Effector memory CD4-positive, alpha-beta T cell (primary cell): ENCODE results near the gene ANKZF1.

Experiments used
- DNase-seq, 3 donors: peaks; one replicate each; pipeline ENCODE4 v3.0.0-alpha.2; 2020
- H3K27ac ChIP-seq: 2 replicates; pipeline ENCODE4 v1.7.0; 2013; ENCODE audit warnings: mild to moderate bottlenecking, low read length, moderate library complexity; ENCODE audit not compliant: insufficient read depth, poor library complexity, severe bottlenecking
- H3K27me3 ChIP-seq: replicated peaks from 2 replicates; pipeline ENCODE4 v1.7.0; 2013; ENCODE audit warnings: mild to moderate bottlenecking, low read length; ENCODE audit not compliant: insufficient read depth, control insufficient read depth, poor library complexity, severe bottlenecking
- H3K36me3 ChIP-seq: 2 replicates; pipeline ENCODE4 v1.7.0; 2013; ENCODE audit warnings: mild to moderate bottlenecking, low read length, moderate library complexity; ENCODE audit not compliant: control insufficient read depth, insufficient read depth
- H3K4me1 ChIP-seq: 2 replicates; pipeline ENCODE4 v1.7.0; 2013; ENCODE audit warnings: low read length, mild to moderate bottlenecking; ENCODE audit not compliant: control insufficient read depth, insufficient read depth, poor library complexity, severe bottlenecking
- H3K4me3 ChIP-seq: 2 replicates; pipeline ENCODE4 v1.7.0; 2013; ENCODE audit warnings: low read length, low read depth, mild to moderate bottlenecking; ENCODE audit not compliant: insufficient read depth, poor library complexity, severe bottlenecking
- H3K9me3 ChIP-seq: 2 replicates; pipeline ENCODE4 v1.7.0; 2013; ENCODE audit warnings: mild to moderate bottlenecking, low read length, moderate library complexity; ENCODE audit not compliant: control insufficient read depth

ANKZF1 gene

GRCh38 chr2:219207884-219208740 is 21.5 kb upstream of the ANKZF1 start:
- Histone ChIP-seq H3K27me3 (no peaks in the 10 kb centered on the region), H3K9me3 (no peaks in the 10 kb centered on the region), H3K4me1 (peaks cover 10% of the 10 kb centered on the region), H3K4me3 (no peak overlapping the region), H3K27ac (no peak overlapping the region), H3K36me3 (no peaks in the 10 kb centered on the region)
- DNase-seq: no peak

GRCh38 chr2:219209236-219210195 is 20.1 kb upstream of the ANKZF1 start:
- peak overlapping the region; percentile 8 for H3K27ac ChIP-seq
- no peaks in the 10 kb centered on the region for H3K27me3 ChIP-seq
- no peaks in the 10 kb centered on the region for H3K36me3 ChIP-seq
- no peaks in the 10 kb centered on the region for H3K9me3 ChIP-seq
- no peak for DNase-seq
- no peak overlapping the region for H3K4me3 ChIP-seq
- peaks cover 10% of the 10 kb centered on the region for H3K4me1 ChIP-seq

GRCh38 chr2:219210196-219210885 is 19.3 kb upstream of the ANKZF1 start:
- Histone ChIP-seq H3K36me3 (peaks cover 4% of the 10 kb centered on the region), H3K9me3 (no peaks in the 10 kb centered on the region), H3K4me3 (no peak overlapping the region), H3K4me1 (peaks cover 10% of the 10 kb centered on the region), H3K27ac (no peak overlapping the region), H3K27me3 (no peaks in the 10 kb centered on the region)
- no peak for DNase-seq

- Histone ChIP-seq H3K27me3 (no peaks in the 10 kb centered on the region), H3K27ac (peak overlapping the region; percentile 43), H3K4me1 (peaks cover 10% of the 10 kb centered on the region), H3K36me3 (peaks cover 4% of the 10 kb centered on the region), H3K9me3 (no peaks in the 10 kb centered on the region), H3K4me3 (no peak overlapping the region)
- DNase-seq: no peak
Observed at GRCh38 chr2:219210886-219211362, 18.7 kb upstream of the ANKZF1 start.

- DNase-seq: no peak
- Histone ChIP-seq H3K9me3 (no peaks in the 10 kb centered on the region), H3K4me1 (peaks cover 9% of the 10 kb centered on the region), H3K27me3 (no peaks in the 10 kb centered on the region), H3K36me3 (peaks cover 4% of the 10 kb centered on the region), H3K27ac (no peak overlapping the region), H3K4me3 (no peak overlapping the region)
Observed at GRCh38 chr2:219213026-219213415, 16.6 kb upstream of the ANKZF1 start.

- no peaks in the 10 kb centered on the region for H3K9me3 ChIP-seq
Observed at GRCh38 chr2:219213486-219214071, 16.0 kb upstream of the ANKZF1 start.

GRCh38 chr2:219214141-219214540 is 15.5 kb upstream of the ANKZF1 start:
- Histone ChIP-seq H3K27me3 (no peaks in the 10 kb centered on the region), H3K4me3 (no peak overlapping the region), H3K27ac (no peak overlapping the region), H3K9me3 (no peaks in the 10 kb centered on the region), H3K36me3 (peaks cover 4% of the 10 kb centered on the region), H3K4me1 (peaks cover 18% of the 10 kb centered on the region)
- no peak for DNase-seq

More at GRCh38 chr2:219213486-219214071, 16.0 kb upstream of the ANKZF1 start:
- Histone ChIP-seq H3K27ac (no peak overlapping the region), H3K4me3 (no peak overlapping the region), H3K36me3 (peaks cover 4% of the 10 kb centered on the region), H3K27me3 (no peaks in the 10 kb centered on the region), H3K4me1 (peaks cover 15% of the 10 kb centered on the region)
- DNase-seq: no peak

- H3K4me3 ChIP-seq: no peak overlapping the region
- no peak overlapping the region for H3K27ac ChIP-seq
- H3K36me3 ChIP-seq: peaks cover 4% of the 10 kb centered on the region
- H3K9me3 ChIP-seq: no peaks in the 10 kb centered on the region
- peaks cover 22% of the 10 kb centered on the region for H3K4me1 ChIP-seq
- H3K27me3 ChIP-seq: no peaks in the 10 kb centered on the region
- DNase-seq: no peak
Observed at GRCh38 chr2:219214786-219215185, 14.8 kb upstream of the ANKZF1 start.

- H3K4me1 ChIP-seq: peaks cover 22% of the 10 kb centered on the region
- DNase-seq: no peak
- peaks cover 7% of the 10 kb centered on the region for H3K36me3 ChIP-seq
- H3K4me3 ChIP-seq: no peak overlapping the region
- no peaks in the 10 kb centered on the region for H3K27me3 ChIP-seq
- H3K27ac ChIP-seq: no peak overlapping the region
- no peaks in the 10 kb centered on the region for H3K9me3 ChIP-seq
Observed at GRCh38 chr2:219215871-219216534, 13.6 kb upstream of the ANKZF1 start.
